Measurements from ENCODE around the gene ACAP3. TPM values are rescaled to one million over a fixed set of nuclear protein-coding genes. Genes with fewer than 3 reads are reported as not detected.
A peak's percentile ranks its signal among the peaks of the same experiment; 100 is the strongest.

Gene ACAP3
- total RNA-seq, 1 experiment from 2014 or later: 44.8 TPM

DNA sequence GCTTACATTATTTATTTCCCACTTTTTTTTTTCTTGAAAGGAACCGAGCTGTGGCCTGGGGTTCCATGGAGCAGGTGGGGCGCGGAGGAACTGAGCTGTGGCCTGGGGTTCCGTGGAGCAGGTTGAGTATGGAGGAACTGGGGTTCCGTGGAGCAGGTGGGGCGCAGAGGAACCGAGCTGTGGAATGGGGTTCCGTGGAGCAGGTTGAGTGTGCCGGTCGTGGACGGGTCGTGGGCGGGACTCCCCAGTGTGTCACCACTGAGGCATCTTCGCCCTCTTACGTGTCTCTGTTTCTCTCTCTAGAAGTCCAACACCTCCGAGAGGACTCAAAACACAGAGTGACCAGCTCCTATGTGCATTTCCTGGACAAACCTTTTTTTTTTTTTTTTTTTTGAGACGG is 28.7 kb downstream of the ACAP3 start:
- peaks cover 52% of the 10 kb centered on the region for H3K4me1 ChIP-seq (replicated peaks)
- peaks cover 3% of the 10 kb centered on the region; the same call in 1 of the 2 replicates for H3K36me3 ChIP-seq

GRCh38 chr1:1278620-1279019 is 29.1 kb downstream of the ACAP3 start:
- H3K9me3 ChIP-seq (replicated peaks): peaks cover 21% of the 10 kb centered on the region
- no peak overlapping the region for H3K4me3 ChIP-seq
- no peak overlapping the region for H3K27ac ChIP-seq
- H3K36me3 ChIP-seq: peaks cover 6% of the 10 kb centered on the region
- no peaks in the 10 kb centered on the region for H3K27me3 ChIP-seq (replicated peaks)
- peaks cover 52% of the 10 kb centered on the region for H3K4me1 ChIP-seq (replicated peaks)
- no peak for DNase-seq (ENCODE audit: low read depth in 1 of 2, low spot score in 2 of 2)

More for the DNA sequence above, 28.7 kb downstream of the ACAP3 start:
- H3K9me3 ChIP-seq (replicated peaks): peaks cover 23% of the 10 kb centered on the region
- no peak overlapping the region for H3K4me3 ChIP-seq
- no peaks in the 10 kb centered on the region for H3K27me3 ChIP-seq (replicated peaks)
- DNase-seq (ENCODE audit: low read depth in 1 of 2, low spot score in 2 of 2): no peak
- H3K27ac ChIP-seq: no peak overlapping the region

- Histone ChIP-seq H3K36me3 (peaks cover 31% of the 10 kb centered on the region), H3K27me3 (replicated peaks) (no peaks in the 10 kb centered on the region), H3K27ac (peak overlapping the region; percentile 34; the same call in 1 of the 2 replicates), H3K9me3 (replicated peaks) (no peaks in the 10 kb centered on the region; the same call in 1 of the 2 replicates), H3K4me1 (replicated peaks) (peaks cover 54% of the 10 kb centered on the region), H3K4me3 (no peak overlapping the region)
- DNase-seq (ENCODE audit: low read depth in 1 of 2, low spot score in 2 of 2): no peak
These were observed 31.9 kb downstream of the ACAP3 start for GRCh38 chr1:1275836-1276235.

DNA sequence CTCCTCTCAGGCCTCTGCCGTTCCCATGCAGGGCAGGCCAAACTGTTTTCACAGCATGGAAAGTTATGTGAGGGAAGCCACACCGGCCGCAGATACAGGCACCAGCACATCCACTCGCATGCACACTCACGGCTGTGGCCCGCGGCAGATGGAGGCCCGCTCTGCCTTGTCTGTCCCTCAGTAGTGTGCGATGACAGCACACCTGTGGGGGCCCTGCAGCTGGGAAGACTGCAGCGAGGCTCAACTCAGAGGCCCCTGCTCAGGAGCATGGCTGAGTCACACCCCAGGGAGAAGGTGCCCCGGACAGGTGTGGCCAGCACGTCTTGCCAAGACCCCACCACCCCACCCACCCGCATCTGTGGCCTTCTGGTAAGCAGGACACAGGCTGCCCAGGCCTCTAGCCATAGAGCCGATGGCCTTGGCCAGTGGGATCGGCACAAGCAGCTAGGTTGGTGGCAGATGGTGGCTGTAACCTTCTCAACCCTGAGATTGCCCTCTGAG is 32.7 kb downstream of the ACAP3 start:
- Histone ChIP-seq H3K36me3 (peaks cover 40% of the 10 kb centered on the region), H3K4me1 (replicated peaks) (peaks cover 63% of the 10 kb centered on the region), H3K4me3 (no peak overlapping the region), H3K9me3 (replicated peaks) (no peaks in the 10 kb centered on the region; the same call in 1 of the 2 replicates), H3K27me3 (replicated peaks) (no peaks in the 10 kb centered on the region), H3K27ac (no peak overlapping the region)
- DNase-seq (ENCODE audit: low read depth in 1 of 2, low spot score in 2 of 2): no peak

- Histone ChIP-seq H3K27me3 (replicated peaks) (no peaks in the 10 kb centered on the region), H3K27ac (peak overlapping the region; percentile 87), H3K36me3 (peaks cover 45% of the 10 kb centered on the region), H3K4me3 (peak overlapping the region; percentile 100), H3K9me3 (replicated peaks) (no peaks in the 10 kb centered on the region; the same call in 1 of the 2 replicates), H3K4me1 (replicated peaks) (peaks cover 66% of the 10 kb centered on the region)
- DNase-seq (ENCODE audit: low read depth in 1 of 2, low spot score in 2 of 2): no peak
These were observed 33.3 kb downstream of the ACAP3 start for GRCh38 chr1:1274299-1274930.

GRCh38 chr1:1273512-1274298 is 34.0 kb downstream of the ACAP3 start, which contains the start of gene UBE2J2:
TSS of gene UBE2J2 (minus strand) at chr1:1273854. CDS start at chr1:1267992, 5,862 bp downstream.
- Histone ChIP-seq H3K4me3 (peak within 1 kb of the TSS; percentile 100), H3K36me3 (peaks cover 46% of the 10 kb centered on the region), H3K27ac (peak within 1 kb of the TSS; percentile 87), H3K9me3 (replicated peaks) (no peaks in the 10 kb centered on the region; the same call in 1 of the 2 replicates), H3K27me3 (replicated peaks) (no peaks in the 10 kb centered on the region), H3K4me1 (replicated peaks) (peaks cover 66% of the 10 kb centered on the region)
- DNase-seq (ENCODE audit: low read depth in 1 of 2, low spot score in 2 of 2): peak; percentile 82 to 95

- Histone ChIP-seq H3K36me3 (peaks cover 51% of the 10 kb centered on the region), H3K9me3 (replicated peaks) (no peaks in the 10 kb centered on the region; the same call in 1 of the 2 replicates), H3K4me3 (peak overlapping the region; percentile 100), H3K27me3 (replicated peaks) (no peaks in the 10 kb centered on the region), H3K27ac (peak overlapping the region; percentile 87), H3K4me1 (replicated peaks) (peaks cover 66% of the 10 kb centered on the region)
- no peak for DNase-seq (ENCODE audit: low read depth in 1 of 2, low spot score in 2 of 2)
These were observed 34.6 kb downstream of the ACAP3 start for GRCh38 chr1:1273209-1273511.

GRCh38 chr1:1272341-1273208 is 35.2 kb downstream of the ACAP3 start:
- no peaks in the 10 kb centered on the region; the same call in 1 of the 2 replicates for H3K9me3 ChIP-seq (replicated peaks)
- peaks cover 68% of the 10 kb centered on the region for H3K4me1 ChIP-seq (replicated peaks)
- H3K27me3 ChIP-seq (replicated peaks): no peaks in the 10 kb centered on the region
- peaks cover 57% of the 10 kb centered on the region for H3K36me3 ChIP-seq
- peak overlapping the region; percentile 100 for H3K4me3 ChIP-seq
- DNase-seq (ENCODE audit: low read depth in 1 of 2, low spot score in 2 of 2): no peak
- H3K27ac ChIP-seq: peak overlapping the region; percentile 87

GRCh38 chr1:1270813-1271212 is 36.9 kb downstream of the ACAP3 start:
- H3K27ac ChIP-seq: peak overlapping the region; percentile 50
- H3K36me3 ChIP-seq: peaks cover 75% of the 10 kb centered on the region
- DNase-seq (ENCODE audit: low read depth in 1 of 2, low spot score in 2 of 2): no peak
- H3K4me1 ChIP-seq (replicated peaks): peaks cover 77% of the 10 kb centered on the region
- H3K9me3 ChIP-seq (replicated peaks): no peaks in the 10 kb centered on the region; the same call in 1 of the 2 replicates
- no peaks in the 10 kb centered on the region for H3K27me3 ChIP-seq (replicated peaks)
- peak overlapping the region; percentile 0; the same call in 1 of the 2 replicates for H3K4me3 ChIP-seq

- no peak for DNase-seq (ENCODE audit: low read depth in 1 of 2, low spot score in 2 of 2)
- Histone ChIP-seq H3K27me3 (replicated peaks) (no peaks in the 10 kb centered on the region), H3K36me3 (peaks cover 90% of the 10 kb centered on the region), H3K27ac (no peak overlapping the region), H3K4me1 (replicated peaks) (peaks cover 75% of the 10 kb centered on the region), H3K4me3 (no peak overlapping the region), H3K9me3 (replicated peaks) (no peaks in the 10 kb centered on the region; the same call in 1 of the 2 replicates)
These were observed 39.4 kb downstream of the ACAP3 start for GRCh38 chr1:1268284-1268682.

- no peak overlapping the region for H3K27ac ChIP-seq
- peaks cover 90% of the 10 kb centered on the region for H3K36me3 ChIP-seq
- no peak for DNase-seq (ENCODE audit: low read depth in 1 of 2, low spot score in 2 of 2)
- H3K4me3 ChIP-seq: no peak overlapping the region
- no peaks in the 10 kb centered on the region for H3K9me3 ChIP-seq (replicated peaks)
- no peaks in the 10 kb centered on the region for H3K27me3 ChIP-seq (replicated peaks)
- peaks cover 72% of the 10 kb centered on the region for H3K4me1 ChIP-seq (replicated peaks)
These were observed 40.0 kb downstream of the ACAP3 start for GRCh38 chr1:1267488-1268283.

GRCh38 chr1:1264868-1265272 is 42.9 kb downstream of the ACAP3 start:
- Histone ChIP-seq H3K4me1 (replicated peaks) (peaks cover 55% of the 10 kb centered on the region), H3K27me3 (replicated peaks) (no peaks in the 10 kb centered on the region), H3K36me3 (peaks cover 90% of the 10 kb centered on the region), H3K4me3 (no peak overlapping the region), H3K27ac (peak overlapping the region; percentile 90), H3K9me3 (replicated peaks) (no peaks in the 10 kb centered on the region)
- DNase-seq (ENCODE audit: low read depth in 1 of 2, low spot score in 2 of 2): peak; percentile 95 to 97
